BE2C (cell line): ENCODE results near the gene GAS7.

Experiments
- DNase-seq: peaks from one replicate; pipeline ENCODE4 v3.0.0-alpha.2; 2020
- H3K27me3 ChIP-seq: fragments of 250-450 bp; sonication (Bioruptor Pico); 2 replicates; pipeline ENCODE4 v1.5.1; 2020; ENCODE audit warnings: mild to moderate bottlenecking
- H3K36me3 ChIP-seq: fragments of 250-450 bp; sonication (Bioruptor Pico); 2 replicates; pipeline ENCODE4 v1.5.1; 2020; ENCODE audit warnings: mild to moderate bottlenecking
- H3K4me1 ChIP-seq: fragments of 250-450 bp; sonication (Bioruptor Pico); 2 replicates; pipeline ENCODE4 v1.5.1; 2020
- H3K4me3 ChIP-seq: 2 replicates; pipeline ENCODE4 v1.5.1; 2011; ENCODE audit warnings: low read depth, low read length
- H3K9me3 ChIP-seq: fragments of 250-450 bp; sonication (Bioruptor Pico); 2 replicates; pipeline ENCODE4 v1.5.1; 2020
- CTCF ChIP-seq: IDR thresholded peaks from 2 replicates; pipeline ENCODE4 v1.5.1; 2012; ENCODE audit warnings: mild to moderate bottlenecking, low read depth, low read length

The GAS7 gene

GRCh38 chr17:10111907-10112452, 86.4 kb downstream of the GAS7 start:
- no peaks in the 10 kb centered on the region for H3K9me3 ChIP-seq
- no peak overlapping the region for H3K4me3 ChIP-seq
- H3K27me3 ChIP-seq, result no peaks in the 10 kb centered on the region
- H3K4me1 ChIP-seq, result no peaks in the 10 kb centered on the region
- DNase-seq, result no peak
- no peaks in the 10 kb centered on the region for H3K36me3 ChIP-seq
- no peak for TF ChIP-seq CTCF

GRCh38 chr17:10109146-10109545, 89.3 kb downstream of the GAS7 start:
- Histone ChIP-seq H3K4me3 (no peak overlapping the region), H3K4me1 (no peaks in the 10 kb centered on the region), H3K27me3 (no peaks in the 10 kb centered on the region), H3K36me3 (no peaks in the 10 kb centered on the region), H3K9me3 (no peaks in the 10 kb centered on the region)
- DNase-seq, result no peak
- TF ChIP-seq CTCF, result no peak

GRCh38 chr17:10107316-10108165, 90.9 kb downstream of the GAS7 start:
- DNase-seq, result no peak
- no peak for TF ChIP-seq CTCF
- Histone ChIP-seq H3K4me3 (no peak overlapping the region), H3K4me1 (no peaks in the 10 kb centered on the region), H3K27me3 (no peaks in the 10 kb centered on the region), H3K9me3 (no peaks in the 10 kb centered on the region), H3K36me3 (no peaks in the 10 kb centered on the region)

- DNase-seq, result no peak
- Histone ChIP-seq H3K27me3 (no peaks in the 10 kb centered on the region), H3K9me3 (no peaks in the 10 kb centered on the region), H3K36me3 (no peaks in the 10 kb centered on the region), H3K4me1 (no peaks in the 10 kb centered on the region), H3K4me3 (no peak overlapping the region)
- no peak for TF ChIP-seq CTCF
Measured at GRCh38 chr17:10106067-10106466, 92.3 kb downstream of the GAS7 start.

- no peak for DNase-seq
- Histone ChIP-seq H3K36me3 (no peaks in the 10 kb centered on the region), H3K4me3 (no peak overlapping the region), H3K9me3 (no peaks in the 10 kb centered on the region), H3K27me3 (no peaks in the 10 kb centered on the region), H3K4me1 (no peaks in the 10 kb centered on the region)
- TF ChIP-seq CTCF, result no peak
Measured at GRCh38 chr17:10105513-10106001, 92.8 kb downstream of the GAS7 start.

- no peak for DNase-seq
- H3K4me3 ChIP-seq, result no peak overlapping the region
- H3K4me1 ChIP-seq, result no peaks in the 10 kb centered on the region
- H3K9me3 ChIP-seq, result no peaks in the 10 kb centered on the region
- H3K27me3 ChIP-seq, result no peaks in the 10 kb centered on the region
- no peak for TF ChIP-seq CTCF
- H3K36me3 ChIP-seq, result no peaks in the 10 kb centered on the region
Measured at GRCh38 chr17:10103712-10104111, 94.7 kb downstream of the GAS7 start.
